Keratinocyte (primary cell): ENCODE measurements around the gene EYA4. TPM values are rescaled to one million over a fixed set of nuclear protein-coding genes. Genes with fewer than 3 reads are reported as not detected.

Source experiments
- DNase-seq: peaks from one replicate; pipeline ENCODE4 v3.0.0-alpha.2; 2011; ENCODE audit warnings: low read depth, missing footprints, low spot score
- FAIRE-seq: peaks from 2 replicates; lab custom pipeline; 2011; peaks lifted over from hg19 to GRCh38; lab: Jason Lieb, UNC
- H2AFZ ChIP-seq: 2 replicates; pipeline ENCODE4 v1.6.0; 2012; ENCODE audit warnings: low read length, control low read depth, inconsistent platforms; ENCODE audit not compliant: control insufficient read depth
- H3K27ac ChIP-seq: 2 replicates; pipeline ENCODE4 v1.5.1; 2011; ENCODE audit warnings: low read length; ENCODE audit not compliant: control insufficient read depth, insufficient read depth
- H3K27me3 ChIP-seq: 3 replicates; pipeline ENCODE4 v1.6.0; 2011; ENCODE audit warnings: low read length; ENCODE audit not compliant: control insufficient read depth, insufficient read depth; ENCODE audit errors: extremely low read depth
- H3K36me3 ChIP-seq, 2 experiments: 2 replicates in 1 of 2; 3 replicates in 1 of 2; pipeline ENCODE4 v1.5.1; 2011; ENCODE audit warnings: low read length in 2 of 2, mild to moderate bottlenecking in 1 of 2; ENCODE audit not compliant: control insufficient read depth in 2 of 2, insufficient read depth in 2 of 2; ENCODE audit errors: extremely low read depth in 1 of 2
- H3K4me1 ChIP-seq: 3 replicates; pipeline ENCODE4 v1.5.1; 2011; ENCODE audit warnings: low read length; ENCODE audit not compliant: control insufficient read depth, insufficient read depth; ENCODE audit errors: extremely low read depth
- H3K4me2 ChIP-seq: 3 replicates; pipeline ENCODE4 v1.6.0; 2011; ENCODE audit warnings: low read depth, low read length; ENCODE audit not compliant: control insufficient read depth, insufficient read depth; ENCODE audit errors: extremely low read depth
- H3K4me3 ChIP-seq, 3 experiments: fragments of 200-600 bp in 1 of 3; sonication (generic) in 1 of 3; 2 replicates in 2 of 3; 3 replicates in 1 of 3; pipeline ENCODE4 v1.5.1; 2011 to 2016; ENCODE audit warnings: low read length in 3 of 3, mild to moderate bottlenecking in 3 of 3, control low read depth in 2 of 3, inconsistent platforms in 1 of 3, low read depth in 1 of 3, mixed read lengths in 1 of 3, mixed run types in 1 of 3, moderate library complexity in 1 of 3; ENCODE audit not compliant: control insufficient read depth in 2 of 3, insufficient read depth in 2 of 3; ENCODE audit errors: extremely low read depth in 1 of 3
- H3K79me2 ChIP-seq: 2 replicates; pipeline ENCODE4 v1.6.0; 2012; ENCODE audit warnings: low read length; ENCODE audit not compliant: control insufficient read depth, insufficient read depth
- H3K9ac ChIP-seq: 3 replicates; pipeline ENCODE4 v1.6.0; 2011; ENCODE audit warnings: low read length; ENCODE audit not compliant: control insufficient read depth, insufficient read depth; ENCODE audit errors: extremely low read depth
- H3K9me1 ChIP-seq: 3 replicates; pipeline ENCODE4 v1.6.0; 2011; ENCODE audit warnings: low read length; ENCODE audit not compliant: control insufficient read depth, insufficient read depth; ENCODE audit errors: extremely low read depth
- H3K9me3 ChIP-seq: 2 replicates; pipeline ENCODE4 v1.5.1; 2012; ENCODE audit warnings: low read depth, low read length; ENCODE audit not compliant: control insufficient read depth
- H4K20me1 ChIP-seq: 3 replicates; pipeline ENCODE4 v1.6.0; 2011; ENCODE audit warnings: low read length; ENCODE audit not compliant: control insufficient read depth, insufficient read depth; ENCODE audit errors: extremely low read depth
- CTCF ChIP-seq, 3 experiments: IDR thresholded peaks in 1 of 3; conservative IDR thresholded peaks in 1 of 3; optimal IDR thresholded peaks in 1 of 3; 2 replicates in 2 of 3; 3 replicates in 1 of 3; pipeline versions ENCODE3 to v1.5.1; 2011; ENCODE audit warnings: low read length in 3 of 3, mild to moderate bottlenecking in 3 of 3, moderate library complexity in 2 of 3, control low read depth in 1 of 3, inconsistent platforms in 1 of 3; ENCODE audit not compliant: insufficient read depth in 2 of 3; ENCODE audit errors: extremely low read depth in 1 of 3
- EZH2 ChIP-seq: IDR thresholded peaks from one replicate; pipeline ENCODE4 v1.6.1; 2012; ENCODE audit warnings: inconsistent platforms, mild to moderate bottlenecking, low read length, moderate library complexity
- dilution Hi-C: fragments of 300-500 bp; cut with MboI; formaldehyde crosslinking; loops from one replicate; pipeline ENCODE4 v1.7.0; 2020; ENCODE audit warnings: low sequenced_read_pairs; ENCODE audit not compliant: extremely low pct_ligation_motif_present
- polyA plus RNA-seq, 5 experiments: library from polyadenylated mRNA; depleted of rRNA in 3 of 5; stranded (reverse) in 3 of 5; stranded (forward) in 1 of 5; unstranded in 1 of 5; fragments of >200 nt; gene quantifications; 1 replicate in 1 of 5; 2 replicates in 3 of 5; 3 replicates in 1 of 5; pipeline versions ENCODE4 v1.2.1 to v1.2.3, GENCODE V29; 2011 to 2012; ENCODE audit warnings: missing spikeins in 2 of 5, low read depth in 1 of 5, low replicate concordance in 1 of 5

Gene EYA4
- polyA plus RNA-seq, 1 donor (not counting 4 experiments of a cell fraction or from before 2014, with no cell fraction given), result 0.01 TPM

- no peaks in the 10 kb centered on the region for H3K79me2 ChIP-seq
- no peaks in the 10 kb centered on the region for H3K4me1 ChIP-seq
- no peaks in the 10 kb centered on the region for H3K36me3 ChIP-seq
- DNase-seq (no peak), FAIRE-seq (no peak)
- no peaks in the 10 kb centered on the region for H3K9me3 ChIP-seq
- no peaks in the 10 kb centered on the region for H4K20me1 ChIP-seq
- TF ChIP-seq EZH2 (no peak), CTCF (optimal IDR thresholded peaks at IDR 0.05 in 1 of 3, IDR thresholded peaks at IDR 0.05 in 1 of 3, conservative IDR thresholded peaks at IDR 0.05 in 1 of 3; ENCODE audit: extremely low read depth in 1 of 3, insufficient read depth in 2 of 3, low read length in 3 of 3) (no peak)
- no peaks in the 10 kb centered on the region for H3K9me1 ChIP-seq
- H3K4me3 ChIP-seq, result no peak overlapping the region
- no peak overlapping the region for H3K4me2 ChIP-seq
- dilution Hi-C loops, result no loop called here
- H3K27ac ChIP-seq, result no peak overlapping the region
- no peak overlapping the region for H2AFZ ChIP-seq
- no peak overlapping the region for H3K9ac ChIP-seq
- H3K27me3 ChIP-seq, result no peaks in the 10 kb centered on the region
Observed at GRCh38 chr6:133523816-133524215, 282.7 kb downstream of the EYA4 start.

- H3K9me3 ChIP-seq, result no peaks in the 10 kb centered on the region
- dilution Hi-C loops, result no loop called here
- H3K27me3 ChIP-seq, result no peaks in the 10 kb centered on the region
- no peaks in the 10 kb centered on the region for H3K9me1 ChIP-seq
- TF ChIP-seq CTCF (optimal IDR thresholded peaks at IDR 0.05 in 1 of 3, IDR thresholded peaks at IDR 0.05 in 1 of 3, conservative IDR thresholded peaks at IDR 0.05 in 1 of 3; ENCODE audit: extremely low read depth in 1 of 3, insufficient read depth in 2 of 3, low read length in 3 of 3) (no peak), EZH2 (no peak)
- no peaks in the 10 kb centered on the region for H3K36me3 ChIP-seq
- FAIRE-seq, result no peak
- no peak overlapping the region for H2AFZ ChIP-seq
- H3K4me1 ChIP-seq, result no peaks in the 10 kb centered on the region
- H4K20me1 ChIP-seq, result no peaks in the 10 kb centered on the region
- H3K27ac ChIP-seq, result no peak overlapping the region
- H3K79me2 ChIP-seq, result no peaks in the 10 kb centered on the region
- H3K4me3 ChIP-seq, result no peak overlapping the region
- DNase-seq, result no peak
- no peak overlapping the region for H3K9ac ChIP-seq
- no peak overlapping the region for H3K4me2 ChIP-seq
Observed at GRCh38 chr6:133526436-133526835, 285.3 kb downstream of the EYA4 start.
